Measurements from ENCODE around the gene C1QL1.

DNA sequence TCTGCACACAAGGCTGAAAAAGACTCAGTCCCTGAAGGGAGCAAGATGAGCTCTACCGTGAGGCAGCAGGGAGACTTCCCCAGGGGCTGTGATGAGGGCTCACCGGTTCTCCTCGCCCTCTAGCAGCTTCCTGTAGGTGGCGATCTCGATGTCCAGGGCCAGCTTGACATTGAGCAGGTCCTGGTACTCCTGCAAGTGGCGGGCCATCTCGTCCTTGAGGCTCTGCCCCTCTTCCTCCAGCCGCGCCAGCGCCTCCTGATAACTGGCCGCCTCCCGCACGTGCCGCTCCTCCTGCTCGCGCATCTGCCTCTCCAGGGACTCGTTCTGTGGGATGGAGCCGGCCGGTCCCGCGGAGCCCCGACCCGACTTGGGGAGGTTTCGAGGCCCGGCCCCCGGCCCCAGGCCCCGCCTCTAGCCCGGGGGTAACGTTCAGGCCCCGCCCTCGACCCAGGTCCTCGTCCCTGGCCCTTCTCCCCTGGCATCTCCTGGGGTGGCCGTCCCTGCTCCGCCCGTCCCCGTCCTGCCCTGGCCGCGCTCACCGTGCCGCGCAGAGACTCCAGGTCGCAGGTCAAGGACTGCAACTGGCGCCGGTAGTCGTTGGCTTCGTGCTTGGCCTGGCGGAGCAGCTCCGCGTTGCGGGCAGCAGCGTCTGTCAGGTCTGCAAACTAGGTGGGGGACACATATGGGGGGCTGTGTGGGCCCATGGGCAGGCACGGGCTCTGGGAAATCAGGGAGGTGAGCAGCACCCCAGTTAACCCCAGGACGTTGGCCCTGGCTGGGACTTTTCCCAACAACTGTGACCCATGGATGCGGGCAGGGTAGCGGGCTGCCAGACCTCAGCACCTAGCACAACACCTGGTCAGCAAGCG lies 56.7 kb downstream of the C1QL1 start:
- TF ChIP-seq, protein P1, sequence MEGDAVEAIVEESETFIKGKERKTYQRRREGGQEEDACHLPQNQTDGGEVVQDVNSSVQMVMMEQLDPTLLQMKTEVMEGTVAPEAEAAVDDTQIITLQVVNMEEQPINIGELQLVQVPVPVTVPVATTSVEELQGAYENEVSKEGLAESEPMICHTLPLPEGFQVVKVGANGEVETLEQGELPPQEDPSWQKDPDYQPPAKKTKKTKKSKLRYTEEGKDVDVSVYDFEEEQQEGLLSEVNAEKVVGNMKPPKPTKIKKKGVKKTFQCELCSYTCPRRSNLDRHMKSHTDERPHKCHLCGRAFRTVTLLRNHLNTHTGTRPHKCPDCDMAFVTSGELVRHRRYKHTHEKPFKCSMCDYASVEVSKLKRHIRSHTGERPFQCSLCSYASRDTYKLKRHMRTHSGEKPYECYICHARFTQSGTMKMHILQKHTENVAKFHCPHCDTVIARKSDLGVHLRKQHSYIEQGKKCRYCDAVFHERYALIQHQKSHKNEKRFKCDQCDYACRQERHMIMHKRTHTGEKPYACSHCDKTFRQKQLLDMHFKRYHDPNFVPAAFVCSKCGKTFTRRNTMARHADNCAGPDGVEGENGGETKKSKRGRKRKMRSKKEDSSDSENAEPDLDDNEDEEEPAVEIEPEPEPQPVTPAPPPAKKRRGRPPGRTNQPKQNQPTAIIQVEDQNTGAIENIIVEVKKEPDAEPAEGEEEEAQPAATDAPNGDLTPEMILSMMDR (IDR thresholded peaks at IDR 0.05; ENCODE audit: low read length) = peak; percentile 39
- no peak for TF ChIP-seq EZH2 (optimal IDR thresholded peaks at IDR 0.05; ENCODE audit: low read depth, low read length)
- no peak for TF ChIP-seq EZH2phosphoT487 (IDR thresholded peaks at IDR 0.05; ENCODE audit: low read length)
